Parathyroid adenoma (tissue), 2 donors: ENCODE data around the gene MND1.

ENCODE experiments used
- H2AFZ ChIP-seq: fragments of 300-600 bp; sonication (generic); one replicate; pipeline ENCODE4 v1.7.0; 2017; ENCODE audit warnings: antibody characterized with exemption, mild to moderate bottlenecking
- H3K27ac ChIP-seq: fragments of 300-600 bp; sonication (generic); one replicate; pipeline ENCODE4 v1.7.0; 2017
- H3K27me3 ChIP-seq: fragments of 300-600 bp; sonication (generic); one replicate; pipeline ENCODE4 v1.7.0; 2017; ENCODE audit warnings: low read length; ENCODE audit not compliant: control insufficient read depth, insufficient read depth
- H3K36me3 ChIP-seq: fragments of 300-600 bp; sonication (generic); one replicate; pipeline ENCODE4 v1.7.0; 2017; ENCODE audit warnings: low read length; ENCODE audit not compliant: control insufficient read depth, insufficient read depth
- H3K4me1 ChIP-seq: fragments of 300-600 bp; sonication (generic); one replicate; pipeline ENCODE4 v1.7.0; 2017; ENCODE audit warnings: control low read depth
- H3K4me2 ChIP-seq: fragments of 300-600 bp; sonication (generic); one replicate; pipeline ENCODE4 v1.7.0; 2017; ENCODE audit warnings: low read length
- H3K4me3 ChIP-seq: fragments of 300-600 bp; sonication (generic); one replicate; pipeline ENCODE4 v1.7.0; 2017; ENCODE audit warnings: low read depth, low read length
- H3K79me2 ChIP-seq: fragments of 300-600 bp; sonication (generic); one replicate; pipeline ENCODE4 v1.7.0; 2017; ENCODE audit warnings: control low read depth
- H3K9ac ChIP-seq: fragments of 300-600 bp; sonication (generic); one replicate; pipeline ENCODE4 v1.7.0; 2017; ENCODE audit warnings: mild to moderate bottlenecking
- H3K9me3 ChIP-seq: fragments of 300-600 bp; sonication (generic); one replicate; pipeline ENCODE4 v1.7.0; 2017; ENCODE audit warnings: low read length; ENCODE audit not compliant: control insufficient read depth
- CTCF ChIP-seq: fragments of 300-600 bp; sonication (generic); IDR thresholded peaks from one replicate; pipeline ENCODE4 v1.7.0; 2017; ENCODE audit warnings: antibody characterized with exemption, mild to moderate bottlenecking
- donor health status: primary hyperparathyroidism.

MND1 gene

GRCh38 chr4:153325558-153325957, 18.9 kb upstream of the MND1 start:
- no peak overlapping the region for H3K4me3 ChIP-seq
- no peaks in the 10 kb centered on the region for H3K79me2 ChIP-seq
- no peak overlapping the region for H3K9ac ChIP-seq
- no peaks in the 10 kb centered on the region for H3K9me3 ChIP-seq
- H2AFZ ChIP-seq = no peak overlapping the region
- H3K27ac ChIP-seq = no peak overlapping the region
- H3K4me1 ChIP-seq = no peaks in the 10 kb centered on the region
- no peak overlapping the region for H3K4me2 ChIP-seq
- no peaks in the 10 kb centered on the region for H3K27me3 ChIP-seq
- no peaks in the 10 kb centered on the region for H3K36me3 ChIP-seq
- TF ChIP-seq CTCF = no peak

GRCh38 chr4:153326513-153326912, 18.0 kb upstream of the MND1 start:
- no peak for TF ChIP-seq CTCF
- no peak overlapping the region for H3K27ac ChIP-seq
- no peaks in the 10 kb centered on the region for H3K9me3 ChIP-seq
- no peak overlapping the region for H3K4me3 ChIP-seq
- no peak overlapping the region for H3K9ac ChIP-seq
- H2AFZ ChIP-seq = no peak overlapping the region
- no peaks in the 10 kb centered on the region for H3K27me3 ChIP-seq
- H3K4me1 ChIP-seq = no peaks in the 10 kb centered on the region
- H3K4me2 ChIP-seq = no peak overlapping the region
- H3K79me2 ChIP-seq = no peaks in the 10 kb centered on the region
- H3K36me3 ChIP-seq = no peaks in the 10 kb centered on the region

GRCh38 chr4:153327247-153327646, 17.2 kb upstream of the MND1 start:
- Histone ChIP-seq H3K36me3 (no peaks in the 10 kb centered on the region), H3K4me1 (no peaks in the 10 kb centered on the region), H3K79me2 (no peaks in the 10 kb centered on the region), H3K27me3 (no peaks in the 10 kb centered on the region), H2AFZ (no peak overlapping the region), H3K9me3 (no peaks in the 10 kb centered on the region), H3K9ac (no peak overlapping the region), H3K4me2 (no peak overlapping the region), H3K27ac (no peak overlapping the region), H3K4me3 (no peak overlapping the region)
- TF ChIP-seq CTCF = no peak

- Histone ChIP-seq H3K4me1 (no peaks in the 10 kb centered on the region), H3K9me3 (no peaks in the 10 kb centered on the region), H2AFZ (no peak overlapping the region), H3K4me2 (no peak overlapping the region), H3K27ac (no peak overlapping the region), H3K36me3 (no peaks in the 10 kb centered on the region), H3K79me2 (no peaks in the 10 kb centered on the region), H3K4me3 (no peak overlapping the region), H3K27me3 (no peaks in the 10 kb centered on the region), H3K9ac (no peak overlapping the region)
- no peak for TF ChIP-seq CTCF
Measured at GRCh38 chr4:153332936-153333335, 11.6 kb upstream of the MND1 start.

GRCh38 chr4:153333874-153334273, 10.6 kb upstream of the MND1 start:
- no peak overlapping the region for H2AFZ ChIP-seq

More at GRCh38 chr4:153333874-153334273, 10.6 kb upstream of the MND1 start:
- Histone ChIP-seq H3K9me3 (no peaks in the 10 kb centered on the region), H3K4me1 (no peaks in the 10 kb centered on the region), H3K36me3 (no peaks in the 10 kb centered on the region), H3K9ac (no peak overlapping the region), H3K4me2 (no peak overlapping the region), H3K79me2 (no peaks in the 10 kb centered on the region), H3K4me3 (no peak overlapping the region), H3K27me3 (no peaks in the 10 kb centered on the region), H3K27ac (no peak overlapping the region)
- TF ChIP-seq CTCF = no peak
